A549 (cell line): ENCODE data around the gene ACOXL. TPM values are rescaled to one million over a fixed set of nuclear protein-coding genes. Genes with fewer than 3 reads are reported as not detected.

Experiments used
- ATAC-seq, 2 experiments: fragments of 200-7000 bp in 1 of 2; fragments of >200 bp in 1 of 2; cut with Nextera tagmentation in 1 of 2; cut with Tn5 transposase in 1 of 2; 3 replicates each; pipeline versions ENCODE4 v1.8.0 to v1.9.1; 2018 to 2020; ENCODE audit warnings: mild to moderate bottlenecking in 1 of 2, moderate library complexity in 1 of 2
- CTCF ChIA-PET: fragments of 300-600 bp; sonication (Branson Sonifier 250); formaldehyde crosslinking; extraction: SDS; loops from one replicate; lab custom pipeline; 2021; ENCODE audit warnings: antibody characterized with exemption, inconsistent platforms; lab: Yijun Ruan, JAX
- POLR2A ChIA-PET: fragments of 350-600 bp; formaldehyde crosslinking; extraction: SDS; loops from one replicate; lab custom pipeline; 2021; ENCODE audit warnings: antibody characterized with exemption, inconsistent platforms; lab: Yijun Ruan, JAX
- DNase-seq, 2 experiments: peaks; one replicate each; pipeline versions ENCODE4 v3.0.0 to v3.0.0-alpha.2; 2011 to 2016; ENCODE audit warnings: low read depth in 1 of 2, low spot score in 1 of 2
- FAIRE-seq: peaks from 2 replicates; lab custom pipeline; 2011; peaks lifted over from hg19 to GRCh38; lab: Jason Lieb, UNC
- H3K27ac ChIP-seq, 2 experiments: fragments of >200 bp; sonication (Bioruptor Twin); formaldehyde crosslinking; 3 replicates each; pipeline ENCODE4 v1.5.1; 2016 to 2017
- H3K4me1 ChIP-seq: fragments of >200 bp; sonication (Bioruptor Twin); formaldehyde crosslinking; 3 replicates; pipeline ENCODE4 v1.6.1; 2016
- H3K4me2 ChIP-seq: fragments of >200 bp; sonication (Bioruptor Twin); formaldehyde crosslinking; 3 replicates; pipeline ENCODE4 v1.6.1; 2016
- H3K4me3 ChIP-seq: fragments of >200 bp; sonication (Bioruptor Twin); formaldehyde crosslinking; 3 replicates; pipeline ENCODE4 v1.5.1; 2016
- H3K9me3 ChIP-seq: fragments of >200 bp; sonication (Bioruptor Twin); formaldehyde crosslinking; 3 replicates; pipeline ENCODE4 v1.6.1; 2016
- CBX8 ChIP-seq: fragments of 200-600 bp; sonication (generic); IDR thresholded peaks from 2 replicates; pipeline ENCODE4 v1.6.1; 2016
- CHD2 ChIP-seq: fragments of 150-350 bp; IDR thresholded peaks from 2 replicates; pipeline ENCODE4 v1.6.1; 2014; ENCODE audit warnings: low read length; ENCODE audit not compliant: partially characterized antibody
- EP300 ChIP-seq, 2 experiments: fragments of >200 bp; sonication (Bioruptor Twin); formaldehyde crosslinking; IDR thresholded peaks; 2 replicates in 1 of 2; 3 replicates in 1 of 2; pipeline ENCODE4 v1.6.1; 2016 to 2017
- ESRRA ChIP-seq: fragments of 150-350 bp; IDR thresholded peaks from 2 replicates; pipeline ENCODE4 v1.6.1; 2014; ENCODE audit warnings: mild to moderate bottlenecking, low read length, borderline replicate concordance
- HOXA7 ChIP-seq: fragments of 250-450 bp; sonication (Bioruptor Pico); IDR thresholded peaks from 2 replicates; pipeline ENCODE4 v1.5.0; 2020; ENCODE audit warnings: mild to moderate bottlenecking, moderate library complexity
- JUN ChIP-seq, 2 experiments: fragments of >200 bp; sonication (Bioruptor Twin); formaldehyde crosslinking; IDR thresholded peaks; 2 replicates in 1 of 2; 3 replicates in 1 of 2; pipeline ENCODE4 v1.6.1; 2016 to 2017
- KDM1A ChIP-seq: fragments of 200-600 bp; sonication (generic); IDR thresholded peaks from 2 replicates; pipeline ENCODE4 v1.6.1; 2016; ENCODE audit warnings: low read depth, mild to moderate bottlenecking
- KDM5A ChIP-seq: fragments of 200-600 bp; sonication (generic); IDR thresholded peaks from 2 replicates; pipeline ENCODE4 v1.6.1; 2016; ENCODE audit warnings: antibody characterized with exemption, mild to moderate bottlenecking
- MAZ ChIP-seq: fragments of 150-350 bp; IDR thresholded peaks from 2 replicates; pipeline ENCODE4 v1.6.1; 2014; ENCODE audit warnings: antibody characterized with exemption, low read depth, low read length, borderline replicate concordance
- MYC ChIP-seq: IDR thresholded peaks from 2 replicates; pipeline ENCODE4 v1.6.1; 2012; ENCODE audit warnings: mild to moderate bottlenecking, inconsistent platforms, low read length, improper control_type of control experiment, borderline replicate concordance
- PHF8 ChIP-seq: fragments of 200-600 bp; sonication (generic); IDR thresholded peaks from 2 replicates; pipeline ENCODE4 v1.6.1; 2016; ENCODE audit warnings: low read depth, mild to moderate bottlenecking, antibody characterized with exemption, moderate library complexity, borderline replicate concordance
- RNF2 ChIP-seq: fragments of 200-600 bp; sonication (generic); IDR thresholded peaks from 2 replicates; pipeline ENCODE4 v1.6.1; 2016; ENCODE audit warnings: low read depth, mild to moderate bottlenecking, antibody characterized with exemption, moderate library complexity, borderline replicate concordance
- SMC3 ChIP-seq: fragments of >200 bp; sonication (Bioruptor Twin); formaldehyde crosslinking; IDR thresholded peaks from 3 replicates; pipeline ENCODE4 v1.6.1; 2018; ENCODE audit warnings: inconsistent platforms
- SREBF2 ChIP-seq: fragments of 450-650 bp; IDR thresholded peaks from 2 replicates; pipeline ENCODE4 v1.6.1; 2014; ENCODE audit warnings: mild to moderate bottlenecking, moderate library complexity
- ZFP36 ChIP-seq: fragments of 450-650 bp; IDR thresholded peaks from 2 replicates; pipeline ENCODE4 v1.6.1; 2014; ENCODE audit warnings: borderline replicate concordance; ENCODE audit not compliant: partially characterized antibody
- ZNF302 ChIP-seq: fragments of 250-450 bp; sonication (Bioruptor Pico); IDR thresholded peaks from 2 replicates; pipeline ENCODE4 v1.9.0; 2021; ENCODE audit warnings: inconsistent platforms, mild to moderate bottlenecking, moderate library complexity
- ZSCAN20 ChIP-seq: fragments of 250-450 bp; sonication (Bioruptor Pico); IDR thresholded peaks from 2 replicates; pipeline ENCODE4 v1.8.0; 2022; ENCODE audit warnings: mild to moderate bottlenecking, moderate library complexity
- WGBS: methylation state at CpG from one replicate; pipeline ENCODE4 v1.1.6; 2017; ENCODE audit errors: missing lambda C conversion rate; 5-methylcytosine and 5-hydroxymethylcytosine counted together
- polyA plus RNA-seq, 4 experiments: library from polyadenylated mRNA; depleted of rRNA in 3 of 4; stranded (reverse); fragments of >200 nt; fragmentation: RNase III in 1 of 4; extraction: RNeasy Plus Mini Kit Qiagen cat#74134 plus additional on column Dnase treatment in 1 of 4; gene quantifications; 2 replicates in 3 of 4; 3 replicates in 1 of 4; pipeline ENCODE4 v1.2.3, GENCODE V29; 2011 to 2017
- TF ChIP-seq, protein P1 (sequence below): fragments of >200 bp; sonication (Bioruptor Twin); formaldehyde crosslinking; IDR thresholded peaks from 2 replicates; pipeline ENCODE4 v1.6.1; 2016
- TF ChIP-seq, protein P2 (sequence below): IDR thresholded peaks from 2 replicates; pipeline ENCODE4 v1.6.1; 2012; ENCODE audit warnings: low read depth, borderline replicate concordance
- TF ChIP-seq, protein P3 (sequence below): fragments of 450-650 bp; IDR thresholded peaks from 2 replicates; pipeline ENCODE4 v1.6.1; 2014; ENCODE audit warnings: antibody characterized with exemption
- TF ChIP-seq, protein P4 (sequence below): fragments of 200-600 bp; sonication (generic); IDR thresholded peaks from 2 replicates; pipeline ENCODE4 v1.6.1; 2016; ENCODE audit warnings: antibody characterized with exemption, mild to moderate bottlenecking, moderate library complexity
- TF ChIP-seq, protein P5 (sequence below): fragments of 150-350 bp; IDR thresholded peaks from 2 replicates; pipeline ENCODE4 v1.6.1; 2014; ENCODE audit warnings: low read depth, mild to moderate bottlenecking, low read length
- TF ChIP-seq, protein P6 (sequence below): fragments of 250-450 bp; sonication (Bioruptor Pico); IDR thresholded peaks from 2 replicates; pipeline ENCODE4 v1.5.0; 2021; ENCODE audit warnings: mild to moderate bottlenecking, moderate library complexity, borderline replicate concordance
- TF ChIP-seq, protein P7 (sequence below): fragments of >200 bp; sonication (Bioruptor Twin); formaldehyde crosslinking; IDR thresholded peaks from 3 replicates; pipeline ENCODE4 v1.5.1; 2016

Gene ACOXL
- polyA plus RNA-seq, 2 of the 4 experiments (the other 2 are of a cell fraction), result not detected

DNA sequence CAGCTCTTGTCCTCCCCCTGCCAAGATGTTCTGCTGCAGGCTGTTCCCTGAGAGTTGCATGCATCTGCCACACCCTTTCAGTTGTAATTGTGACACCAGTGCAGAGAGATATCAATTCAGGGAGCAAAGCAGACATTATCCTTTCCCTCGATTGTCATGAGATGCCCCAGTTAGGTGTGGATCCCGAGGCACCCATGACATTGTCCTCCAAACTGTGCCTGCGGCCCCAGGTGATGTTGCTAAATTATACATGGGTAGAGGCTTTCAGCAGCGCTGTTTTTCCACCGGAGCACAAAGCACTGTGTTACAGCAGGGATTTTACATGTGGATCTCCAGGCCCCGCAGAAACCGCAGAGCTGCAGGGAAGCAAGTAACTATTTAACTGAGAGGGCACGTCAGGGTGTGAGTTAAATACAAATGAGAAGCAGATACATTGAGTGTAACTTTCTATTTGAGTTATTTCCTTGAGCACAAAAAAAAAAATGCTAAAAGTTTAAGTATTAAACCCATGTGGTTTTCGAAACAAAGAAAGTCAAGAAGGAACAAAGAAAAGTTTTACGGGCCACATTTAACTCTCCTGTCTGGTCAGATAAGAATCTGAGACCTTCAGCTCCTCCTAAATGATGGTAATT is 298.0 kb downstream of the ACOXL start:
- ChIA-PET POLR2A (no interaction called here), CTCF (interaction anchor here (1.5 kb wide), 1 partner anchor 219 kb away, joined by 3 read pairs; no protein-coding TSS in a partner anchor)
- H3K9me3 ChIP-seq, result no peaks in the 10 kb centered on the region
- no peak overlapping the region for H3K4me3 ChIP-seq
- ATAC-seq (no peak), FAIRE-seq (no peak), DNase-seq (no peak)
- 75% methylated on average over 10 of the region's 10 CpGs for WGBS
- H3K4me2 ChIP-seq, result no peak overlapping the region
- no peak for TF ChIP-seq ESRRA
- TF ChIP-seq, protein P1, sequence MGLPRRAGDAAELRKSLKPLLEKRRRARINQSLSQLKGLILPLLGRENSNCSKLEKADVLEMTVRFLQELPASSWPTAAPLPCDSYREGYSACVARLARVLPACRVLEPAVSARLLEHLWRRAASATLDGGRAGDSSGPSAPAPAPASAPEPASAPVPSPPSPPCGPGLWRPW, result no peak
- TF ChIP-seq, protein P2, sequence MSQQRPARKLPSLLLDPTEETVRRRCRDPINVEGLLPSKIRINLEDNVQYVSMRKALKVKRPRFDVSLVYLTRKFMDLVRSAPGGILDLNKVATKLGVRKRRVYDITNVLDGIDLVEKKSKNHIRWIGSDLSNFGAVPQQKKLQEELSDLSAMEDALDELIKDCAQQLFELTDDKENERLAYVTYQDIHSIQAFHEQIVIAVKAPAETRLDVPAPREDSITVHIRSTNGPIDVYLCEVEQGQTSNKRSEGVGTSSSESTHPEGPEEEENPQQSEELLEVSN, result no peak
- TF ChIP-seq MYC, result no peak
- no peak for TF ChIP-seq ZNF302
- no peak for TF ChIP-seq SMC3
- no peak for TF ChIP-seq KDM1A
- TF ChIP-seq EP300 (IDR thresholded peaks at IDR 0.05), result no peak
- TF ChIP-seq, protein P3, sequence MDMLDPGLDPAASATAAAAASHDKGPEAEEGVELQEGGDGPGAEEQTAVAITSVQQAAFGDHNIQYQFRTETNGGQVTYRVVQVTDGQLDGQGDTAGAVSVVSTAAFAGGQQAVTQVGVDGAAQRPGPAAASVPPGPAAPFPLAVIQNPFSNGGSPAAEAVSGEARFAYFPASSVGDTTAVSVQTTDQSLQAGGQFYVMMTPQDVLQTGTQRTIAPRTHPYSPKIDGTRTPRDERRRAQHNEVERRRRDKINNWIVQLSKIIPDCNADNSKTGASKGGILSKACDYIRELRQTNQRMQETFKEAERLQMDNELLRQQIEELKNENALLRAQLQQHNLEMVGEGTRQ, result no peak
- TF ChIP-seq, protein P4, sequence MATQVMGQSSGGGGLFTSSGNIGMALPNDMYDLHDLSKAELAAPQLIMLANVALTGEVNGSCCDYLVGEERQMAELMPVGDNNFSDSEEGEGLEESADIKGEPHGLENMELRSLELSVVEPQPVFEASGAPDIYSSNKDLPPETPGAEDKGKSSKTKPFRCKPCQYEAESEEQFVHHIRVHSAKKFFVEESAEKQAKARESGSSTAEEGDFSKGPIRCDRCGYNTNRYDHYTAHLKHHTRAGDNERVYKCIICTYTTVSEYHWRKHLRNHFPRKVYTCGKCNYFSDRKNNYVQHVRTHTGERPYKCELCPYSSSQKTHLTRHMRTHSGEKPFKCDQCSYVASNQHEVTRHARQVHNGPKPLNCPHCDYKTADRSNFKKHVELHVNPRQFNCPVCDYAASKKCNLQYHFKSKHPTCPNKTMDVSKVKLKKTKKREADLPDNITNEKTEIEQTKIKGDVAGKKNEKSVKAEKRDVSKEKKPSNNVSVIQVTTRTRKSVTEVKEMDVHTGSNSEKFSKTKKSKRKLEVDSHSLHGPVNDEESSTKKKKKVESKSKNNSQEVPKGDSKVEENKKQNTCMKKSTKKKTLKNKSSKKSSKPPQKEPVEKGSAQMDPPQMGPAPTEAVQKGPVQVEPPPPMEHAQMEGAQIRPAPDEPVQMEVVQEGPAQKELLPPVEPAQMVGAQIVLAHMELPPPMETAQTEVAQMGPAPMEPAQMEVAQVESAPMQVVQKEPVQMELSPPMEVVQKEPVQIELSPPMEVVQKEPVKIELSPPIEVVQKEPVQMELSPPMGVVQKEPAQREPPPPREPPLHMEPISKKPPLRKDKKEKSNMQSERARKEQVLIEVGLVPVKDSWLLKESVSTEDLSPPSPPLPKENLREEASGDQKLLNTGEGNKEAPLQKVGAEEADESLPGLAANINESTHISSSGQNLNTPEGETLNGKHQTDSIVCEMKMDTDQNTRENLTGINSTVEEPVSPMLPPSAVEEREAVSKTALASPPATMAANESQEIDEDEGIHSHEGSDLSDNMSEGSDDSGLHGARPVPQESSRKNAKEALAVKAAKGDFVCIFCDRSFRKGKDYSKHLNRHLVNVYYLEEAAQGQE, result no peak
- no peak for TF ChIP-seq RNF2
- H3K4me1 ChIP-seq, result peaks cover 22% of the 10 kb centered on the region
- H3K27ac ChIP-seq, result no peak overlapping the region

DNA sequence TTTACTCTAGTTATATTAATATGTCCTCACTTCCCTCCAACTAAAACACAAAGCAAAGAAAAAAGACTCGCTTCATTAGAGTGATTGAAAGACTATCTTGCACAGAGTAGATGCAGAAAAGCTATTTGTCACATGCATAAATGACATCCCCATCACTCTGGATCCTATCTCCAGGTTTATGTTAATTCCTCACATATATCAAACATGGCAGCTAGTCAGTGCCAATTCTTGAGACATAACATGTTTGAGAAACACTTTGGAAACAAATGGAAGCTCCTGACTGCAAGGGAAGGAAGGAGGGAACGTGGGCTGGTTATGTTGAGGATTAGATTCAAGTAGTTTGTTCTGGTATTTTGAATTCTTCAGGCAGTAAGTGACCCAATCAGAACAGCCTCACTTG is 298.6 kb downstream of the ACOXL start:
- ChIA-PET CTCF (interaction anchor here (1.5 kb wide), 1 partner anchor 219 kb away, joined by 3 read pairs; no protein-coding TSS in a partner anchor), POLR2A (no interaction called here)
- no peak overlapping the region for H3K4me3 ChIP-seq
- peaks cover 22% of the 10 kb centered on the region for H3K4me1 ChIP-seq
- DNase-seq (no peak), FAIRE-seq (no peak), ATAC-seq (no peak)
- 63% methylated on average over 2 of the region's 2 CpGs for WGBS
- no peak overlapping the region for H3K27ac ChIP-seq
- H3K9me3 ChIP-seq, result no peaks in the 10 kb centered on the region
- H3K4me2 ChIP-seq, result no peak overlapping the region
- TF ChIP-seq ESRRA (no peak), SREBF2 (no peak), RNF2 (no peak), CHD2 (no peak), ZSCAN20 (CRISPR knock-in tag) (no peak), MAZ (no peak), ZFP36 (no peak), JUN (IDR thresholded peaks at IDR 0.05) (no peak), ZNF302 (no peak), PHF8 (no peak), CBX8 (no peak), HOXA7 (CRISPR knock-in tag) (no peak), KDM5A (no peak)
- TF ChIP-seq, protein P5, sequence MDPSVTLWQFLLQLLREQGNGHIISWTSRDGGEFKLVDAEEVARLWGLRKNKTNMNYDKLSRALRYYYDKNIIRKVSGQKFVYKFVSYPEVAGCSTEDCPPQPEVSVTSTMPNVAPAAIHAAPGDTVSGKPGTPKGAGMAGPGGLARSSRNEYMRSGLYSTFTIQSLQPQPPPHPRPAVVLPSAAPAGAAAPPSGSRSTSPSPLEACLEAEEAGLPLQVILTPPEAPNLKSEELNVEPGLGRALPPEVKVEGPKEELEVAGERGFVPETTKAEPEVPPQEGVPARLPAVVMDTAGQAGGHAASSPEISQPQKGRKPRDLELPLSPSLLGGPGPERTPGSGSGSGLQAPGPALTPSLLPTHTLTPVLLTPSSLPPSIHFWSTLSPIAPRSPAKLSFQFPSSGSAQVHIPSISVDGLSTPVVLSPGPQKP, result no peak
- TF ChIP-seq, protein P3, result no peak
- TF ChIP-seq, protein P6, sequence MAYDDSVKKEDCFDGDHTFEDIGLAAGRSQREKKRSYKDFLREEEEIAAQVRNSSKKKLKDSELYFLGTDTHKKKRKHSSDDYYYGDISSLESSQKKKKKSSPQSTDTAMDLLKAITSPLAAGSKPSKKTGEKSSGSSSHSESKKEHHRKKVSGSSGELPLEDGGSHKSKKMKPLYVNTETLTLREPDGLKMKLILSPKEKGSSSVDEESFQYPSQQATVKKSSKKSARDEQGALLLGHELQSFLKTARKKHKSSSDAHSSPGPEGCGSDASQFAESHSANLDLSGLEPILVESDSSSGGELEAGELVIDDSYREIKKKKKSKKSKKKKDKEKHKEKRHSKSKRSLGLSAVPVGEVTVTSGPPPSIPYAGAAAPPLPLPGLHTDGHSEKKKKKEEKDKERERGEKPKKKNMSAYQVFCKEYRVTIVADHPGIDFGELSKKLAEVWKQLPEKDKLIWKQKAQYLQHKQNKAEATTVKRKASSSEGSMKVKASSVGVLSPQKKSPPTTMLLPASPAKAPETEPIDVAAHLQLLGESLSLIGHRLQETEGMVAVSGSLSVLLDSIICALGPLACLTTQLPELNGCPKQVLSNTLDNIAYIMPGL (CRISPR knock-in tag), result no peak
- TF ChIP-seq, protein P7, sequence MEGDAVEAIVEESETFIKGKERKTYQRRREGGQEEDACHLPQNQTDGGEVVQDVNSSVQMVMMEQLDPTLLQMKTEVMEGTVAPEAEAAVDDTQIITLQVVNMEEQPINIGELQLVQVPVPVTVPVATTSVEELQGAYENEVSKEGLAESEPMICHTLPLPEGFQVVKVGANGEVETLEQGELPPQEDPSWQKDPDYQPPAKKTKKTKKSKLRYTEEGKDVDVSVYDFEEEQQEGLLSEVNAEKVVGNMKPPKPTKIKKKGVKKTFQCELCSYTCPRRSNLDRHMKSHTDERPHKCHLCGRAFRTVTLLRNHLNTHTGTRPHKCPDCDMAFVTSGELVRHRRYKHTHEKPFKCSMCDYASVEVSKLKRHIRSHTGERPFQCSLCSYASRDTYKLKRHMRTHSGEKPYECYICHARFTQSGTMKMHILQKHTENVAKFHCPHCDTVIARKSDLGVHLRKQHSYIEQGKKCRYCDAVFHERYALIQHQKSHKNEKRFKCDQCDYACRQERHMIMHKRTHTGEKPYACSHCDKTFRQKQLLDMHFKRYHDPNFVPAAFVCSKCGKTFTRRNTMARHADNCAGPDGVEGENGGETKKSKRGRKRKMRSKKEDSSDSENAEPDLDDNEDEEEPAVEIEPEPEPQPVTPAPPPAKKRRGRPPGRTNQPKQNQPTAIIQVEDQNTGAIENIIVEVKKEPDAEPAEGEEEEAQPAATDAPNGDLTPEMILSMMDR, result no peak
